OCI-LY3 (cell line): ENCODE data around the gene HOXB6.

Experiments
- H2AFZ ChIP-seq: fragments of 200-600, 300-600 bp; shearing (Covaris generic); 2 replicates; pipeline ENCODE4 v1.6.0; 2014; ENCODE audit warnings: antibody characterized with exemption, low read depth, low read length
- H3K27ac ChIP-seq: fragments of 200-600, 300-600 bp; sonication (generic); 2 replicates; pipeline ENCODE4 v1.5.1; 2014; ENCODE audit warnings: mild to moderate bottlenecking, low read length, moderate library complexity, mixed read lengths
- H3K27me3 ChIP-seq: fragments of 200-600, 300-600 bp; sonication (generic); 2 replicates; pipeline ENCODE4 v1.6.1; 2014; ENCODE audit warnings: low read depth, low read length, mixed read lengths
- H3K36me3 ChIP-seq: fragments of 200-600, 300-600 bp; sonication (generic); replicated peaks from 2 replicates; pipeline ENCODE3; 2014; ENCODE audit warnings: low read depth, low read length, mixed read lengths
- H3K4me1 ChIP-seq: fragments of 300-600, 200-600 bp; sonication (generic); 2 replicates; pipeline ENCODE4 v1.6.1; 2014; ENCODE audit warnings: low read length, mixed read lengths
- H3K4me2 ChIP-seq: fragments of 200-600, 300-600 bp; sonication (generic); 2 replicates; pipeline ENCODE4 v1.6.1; 2014; ENCODE audit warnings: low read length, mixed read lengths
- H3K4me3 ChIP-seq: fragments of 300-600, 200-600 bp; sonication (generic); 2 replicates; pipeline ENCODE4 v1.5.1; 2014; ENCODE audit warnings: antibody characterized with exemption, mild to moderate bottlenecking, low read length, moderate library complexity
- H3K79me2 ChIP-seq: fragments of 300-600, 200-600 bp; shearing (Covaris generic); 2 replicates; pipeline ENCODE4 v1.6.1; 2014; ENCODE audit warnings: mild to moderate bottlenecking, low read length, mixed read lengths
- H3K9ac ChIP-seq: fragments of 300-600, 200-600 bp; shearing (Covaris generic); 2 replicates; pipeline ENCODE4 v1.6.0; 2014; ENCODE audit warnings: mild to moderate bottlenecking, low read length, moderate library complexity
- H3K9me3 ChIP-seq: fragments of 200-600, 300-600 bp; shearing (Covaris generic); 2 replicates; pipeline ENCODE4 v1.6.1; 2014; ENCODE audit warnings: low read length, mixed read lengths; ENCODE audit not compliant: insufficient read depth
- H4K20me1 ChIP-seq: fragments of 200-600, 300-600 bp; sonication (generic); 2 replicates; pipeline ENCODE4 v1.6.1; 2016; ENCODE audit warnings: low read length, mixed read lengths; ENCODE audit not compliant: insufficient read depth
- EZH2phosphoT487 ChIP-seq: fragments of 200-600 bp; shearing (Covaris generic); IDR thresholded peaks from 2 replicates; pipeline ENCODE4 v1.6.1; 2018; ENCODE audit warnings: antibody characterized with exemption, mixed run types, low read depth
- TF ChIP-seq, protein P1 (sequence below): fragments of 200-600, 300-600 bp; sonication (generic); IDR thresholded peaks from 2 replicates; pipeline ENCODE4 v1.5.1; 2014; ENCODE audit warnings: antibody characterized with exemption, low read length, low read depth

The HOXB6 gene

DNA sequence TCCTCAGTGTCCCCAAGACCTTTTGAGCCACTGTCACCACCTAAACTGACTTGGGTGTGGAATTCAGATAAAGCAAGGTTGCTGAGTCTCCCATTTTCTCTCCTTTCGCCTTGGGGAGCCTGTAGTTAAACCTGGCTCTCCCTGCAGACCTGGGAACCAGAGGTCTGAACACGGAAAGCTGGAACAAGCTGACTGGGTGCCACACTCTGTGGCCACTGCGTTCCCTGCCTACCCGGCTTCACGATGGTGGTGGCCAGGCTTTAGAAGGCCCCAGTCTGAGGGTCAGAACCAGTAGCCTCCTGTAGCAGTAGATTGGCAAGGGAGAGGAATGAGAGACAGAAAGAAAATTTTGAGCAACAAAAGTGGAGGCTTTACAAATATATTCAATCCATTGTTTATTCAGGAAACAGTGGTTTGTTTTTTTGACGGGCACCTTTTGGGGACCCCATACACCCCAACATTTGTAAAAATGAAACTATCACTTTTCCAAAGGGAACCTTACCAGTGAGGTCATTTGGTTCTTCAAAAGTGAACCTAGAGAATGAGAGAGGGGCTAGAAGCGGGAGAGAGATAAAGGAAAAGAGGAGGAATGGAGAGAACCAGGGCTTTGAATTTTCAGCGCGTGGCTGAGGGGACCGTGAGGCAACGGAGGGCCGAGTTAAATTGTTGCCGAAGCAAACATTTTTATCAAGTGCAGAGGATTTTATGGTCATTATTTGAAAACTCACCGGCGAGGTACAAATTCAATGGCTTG, 12.1 kb upstream of the HOXB6 start:
- Histone ChIP-seq H3K9ac (no peak overlapping the region), H4K20me1 (no peaks in the 10 kb centered on the region), H3K27ac (no peak overlapping the region), H3K4me3 (no peak overlapping the region), H3K4me1 (peaks cover 7% of the 10 kb centered on the region), H3K4me2 (no peak overlapping the region), H3K36me3 (no peaks in the 10 kb centered on the region), H2AFZ (no peak overlapping the region), H3K27me3 (peaks cover 42% of the 10 kb centered on the region), H3K79me2 (no peaks in the 10 kb centered on the region), H3K9me3 (no peaks in the 10 kb centered on the region)
- TF ChIP-seq, protein P1, sequence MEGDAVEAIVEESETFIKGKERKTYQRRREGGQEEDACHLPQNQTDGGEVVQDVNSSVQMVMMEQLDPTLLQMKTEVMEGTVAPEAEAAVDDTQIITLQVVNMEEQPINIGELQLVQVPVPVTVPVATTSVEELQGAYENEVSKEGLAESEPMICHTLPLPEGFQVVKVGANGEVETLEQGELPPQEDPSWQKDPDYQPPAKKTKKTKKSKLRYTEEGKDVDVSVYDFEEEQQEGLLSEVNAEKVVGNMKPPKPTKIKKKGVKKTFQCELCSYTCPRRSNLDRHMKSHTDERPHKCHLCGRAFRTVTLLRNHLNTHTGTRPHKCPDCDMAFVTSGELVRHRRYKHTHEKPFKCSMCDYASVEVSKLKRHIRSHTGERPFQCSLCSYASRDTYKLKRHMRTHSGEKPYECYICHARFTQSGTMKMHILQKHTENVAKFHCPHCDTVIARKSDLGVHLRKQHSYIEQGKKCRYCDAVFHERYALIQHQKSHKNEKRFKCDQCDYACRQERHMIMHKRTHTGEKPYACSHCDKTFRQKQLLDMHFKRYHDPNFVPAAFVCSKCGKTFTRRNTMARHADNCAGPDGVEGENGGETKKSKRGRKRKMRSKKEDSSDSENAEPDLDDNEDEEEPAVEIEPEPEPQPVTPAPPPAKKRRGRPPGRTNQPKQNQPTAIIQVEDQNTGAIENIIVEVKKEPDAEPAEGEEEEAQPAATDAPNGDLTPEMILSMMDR = no peak
- TF ChIP-seq EZH2phosphoT487 = no peak; the same call in 1 of the 2 replicates

DNA sequence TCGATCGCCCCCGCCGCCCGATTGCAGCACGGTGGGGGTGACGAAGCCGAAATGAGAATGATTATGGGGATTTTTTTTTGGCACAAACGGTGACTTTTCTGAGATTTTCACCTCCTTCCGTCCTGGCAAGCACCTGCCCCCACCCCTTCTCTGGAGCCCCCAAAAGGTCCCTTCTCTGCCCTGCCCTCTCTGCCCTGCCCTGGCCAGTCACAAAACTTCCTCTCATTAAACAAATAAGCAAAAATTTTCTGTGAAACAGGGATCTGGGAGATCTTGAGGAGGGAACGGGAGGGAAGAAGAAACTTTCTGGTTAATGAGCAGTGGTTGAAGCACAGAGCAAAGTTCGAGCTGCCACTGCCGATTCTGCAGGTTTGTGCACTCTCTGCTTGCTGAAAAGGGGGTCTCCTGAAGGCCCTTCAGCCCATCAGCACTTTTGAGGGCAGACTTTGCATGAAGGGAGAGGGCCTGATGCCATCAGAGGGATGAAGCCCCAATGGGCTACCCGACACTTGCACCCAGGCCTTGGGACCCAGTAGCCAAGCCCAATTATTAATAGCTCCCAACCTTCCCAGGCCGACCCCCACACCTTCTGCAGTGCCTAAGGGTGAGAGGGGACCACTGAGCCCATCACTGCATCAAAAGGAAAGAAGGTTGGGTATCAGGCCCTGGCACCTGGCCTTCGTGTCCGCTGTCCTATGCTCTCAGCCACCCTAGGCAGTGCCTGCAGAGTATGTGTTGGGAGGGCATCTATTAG, 11.4 kb upstream of the HOXB6 start:
- no peak overlapping the region for H3K4me3 ChIP-seq
- no peaks in the 10 kb centered on the region for H3K9me3 ChIP-seq
- peaks cover 7% of the 10 kb centered on the region for H3K4me1 ChIP-seq
- peaks cover 42% of the 10 kb centered on the region for H3K27me3 ChIP-seq
- no peaks in the 10 kb centered on the region for H4K20me1 ChIP-seq
- no peak overlapping the region for H3K27ac ChIP-seq
- H3K36me3 ChIP-seq = no peaks in the 10 kb centered on the region
- TF ChIP-seq, protein P1 = no peak
- no peak for TF ChIP-seq EZH2phosphoT487
- no peak overlapping the region for H2AFZ ChIP-seq
- H3K9ac ChIP-seq = no peak overlapping the region
- no peak overlapping the region for H3K4me2 ChIP-seq
- no peaks in the 10 kb centered on the region for H3K79me2 ChIP-seq

DNA sequence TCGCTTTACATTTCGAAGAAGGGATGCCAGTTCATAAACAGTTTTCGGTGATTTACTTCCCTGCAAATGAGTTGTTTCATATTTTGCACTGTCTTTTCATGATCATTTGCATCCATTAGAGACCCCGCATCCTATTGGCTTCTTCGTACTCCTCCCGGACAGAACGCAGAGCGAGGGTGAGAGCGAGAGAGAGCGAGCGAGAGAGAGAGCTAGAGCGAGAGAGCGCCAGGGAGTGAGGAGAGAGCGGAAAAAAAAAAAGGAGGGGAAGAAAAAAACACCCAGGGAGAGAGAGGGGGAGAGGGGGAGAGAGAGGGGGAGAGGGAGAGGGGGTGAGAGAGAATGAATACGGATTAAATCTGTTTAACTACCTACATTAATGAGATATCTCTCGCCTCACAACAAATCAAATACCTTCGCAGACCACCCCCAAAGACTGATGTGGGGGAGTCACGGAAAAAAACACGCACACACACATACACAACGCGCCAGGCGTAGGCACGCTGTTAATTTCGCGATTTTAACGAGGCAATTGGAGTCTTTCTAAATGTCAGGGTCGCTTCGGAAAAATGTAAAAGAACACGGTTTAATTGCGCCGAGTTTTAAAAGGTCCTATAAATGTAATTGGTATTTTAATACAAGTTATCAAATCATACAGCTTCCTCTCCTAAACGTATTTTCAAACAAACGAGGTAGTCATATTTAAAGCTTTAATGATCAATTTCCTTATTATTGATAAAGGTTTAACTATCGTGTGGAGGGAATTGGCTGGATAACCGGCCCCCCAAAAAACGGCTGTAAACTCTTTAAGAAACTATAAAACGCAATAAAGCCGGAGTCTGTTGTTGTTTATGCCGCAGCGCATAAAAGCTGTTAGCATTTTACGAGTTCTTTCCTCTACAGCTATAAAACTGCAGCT, 10.5 kb upstream of the HOXB6 start, which contains the start of gene HOXB8:
Gene HOXB8 (minus strand): TSS at position 246 of the 916 bp plus-strand sequence. CDS start 588 bp downstream, outside the sequence.
- Histone ChIP-seq H3K4me2 (no peak within 1 kb of the TSS), H2AFZ (no peak within 1 kb of the TSS), H3K36me3 (no peaks in the 10 kb centered on the region), H3K27ac (no peak within 1 kb of the TSS), H3K79me2 (no peaks in the 10 kb centered on the region), H3K4me3 (no peak within 1 kb of the TSS), H3K27me3 (peaks cover 42% of the 10 kb centered on the region), H3K9me3 (no peaks in the 10 kb centered on the region), H3K4me1 (peaks cover 7% of the 10 kb centered on the region), H3K9ac (no peak within 1 kb of the TSS), H4K20me1 (no peaks in the 10 kb centered on the region)
- TF ChIP-seq, protein P1 = no peak
- no peak for TF ChIP-seq EZH2phosphoT487
